NCI-H1105 (cell line): ENCODE measurements around the gene SKIDA1.

Experiments
- DNase-seq: peaks from one replicate; lab custom pipeline; 2025; lab: John Stamatoyannopoulos, UW

SKIDA1 gene

GRCh38 chr10:21516242-21517131 lies 9.0 kb downstream of the SKIDA1 start:
- DNase-seq = no peak

- DNase-seq = no peak
Measured at GRCh38 chr10:21515361-21516241, 9.9 kb downstream of the SKIDA1 start.

- DNase-seq = no peak
Measured at GRCh38 chr10:21514818-21515351, 10.6 kb downstream of the SKIDA1 start.

- DNase-seq = no peak
Measured at GRCh38 chr10:21514129-21514817, 11.2 kb downstream of the SKIDA1 start.

- DNase-seq = no peak
Measured at GRCh38 chr10:21513405-21513788, 12.1 kb downstream of the SKIDA1 start.

- DNase-seq = no peak
Measured at GRCh38 chr10:21512573-21513404, 12.7 kb downstream of the SKIDA1 start.

GRCh38 chr10:21511946-21512572 lies 13.4 kb downstream of the SKIDA1 start:
- DNase-seq = no peak

GRCh38 chr10:21511095-21511570 lies 14.3 kb downstream of the SKIDA1 start:
- DNase-seq = no peak

GRCh38 chr10:21510241-21511094 lies 15.0 kb downstream of the SKIDA1 start:
- no peak for DNase-seq

GRCh38 chr10:21509341-21510240 lies 15.9 kb downstream of the SKIDA1 start:
- no peak for DNase-seq

- DNase-seq = no peak
Measured at GRCh38 chr10:21508706-21509331, 16.7 kb downstream of the SKIDA1 start.

- DNase-seq = no peak
Measured at GRCh38 chr10:21507150-21507549, 18.3 kb downstream of the SKIDA1 start.

GRCh38 chr10:21506351-21506750 lies 19.1 kb downstream of the SKIDA1 start:
- DNase-seq = no peak

- no peak for DNase-seq
Measured at GRCh38 chr10:21505711-21506278, 19.7 kb downstream of the SKIDA1 start.

- DNase-seq = no peak
Measured at GRCh38 chr10:21503542-21503941, 21.9 kb downstream of the SKIDA1 start.

GRCh38 chr10:21502348-21502740 lies 23.1 kb downstream of the SKIDA1 start:
- no peak for DNase-seq

GRCh38 chr10:21501731-21502347 lies 23.6 kb downstream of the SKIDA1 start:
- no peak for DNase-seq
